ENCODE measurements around the gene GRID2. TPM values are rescaled to one million over a fixed set of nuclear protein-coding genes. Genes with fewer than 3 reads are reported as not detected.

The GRID2 gene
- total and polyA plus RNA-seq, 2 of the 13 experiments (the other 11 are each of a cell fraction or from before 2014, with no cell fraction given) = not detected

GRCh38 chr4:92317047-92317446, 13.3 kb downstream of the GRID2 start:
- intact Hi-C loops (cut with micrococcal nuclease; ENCODE audit: unreplicated experiment) = no loop called here
- H3K79me2 ChIP-seq (ENCODE audit: insufficient read depth, low read length) = no peaks in the 10 kb centered on the region
- DNase-seq (ENCODE audit: low spot score) (no peak), ATAC-seq (no peak), FAIRE-seq (no peak)
- no peak overlapping the region for H3K27ac ChIP-seq (ENCODE audit: extremely low read length, insufficient read depth, low read length)
- WGBS (ENCODE audit: low lambda C conversion rate) = 83% methylated on average over 1 of the region's 1 CpG
- ChIA-PET CTCF (ENCODE audit: low intra/inter-chr PET ratio, low total read pairs) (no interaction called here), POLR2A (no interaction called here)
- no peaks in the 10 kb centered on the region for H3K27me3 ChIP-seq (ENCODE audit: control insufficient read depth in 1 of 2, insufficient read depth in 2 of 2, low read length in 2 of 2)
- no peaks in the 10 kb centered on the region for H4K20me1 ChIP-seq (ENCODE audit: insufficient read depth, low read length)
- no peaks in the 10 kb centered on the region for H3K4me1 ChIP-seq (ENCODE audit: insufficient read depth, low read length)
- H3K9me3 ChIP-seq (ENCODE audit: low read length) = no peaks in the 10 kb centered on the region
- BruUV-seq (replicated peaks) = no TSS peak
- in situ Hi-C loops (cut with HindIII; ENCODE audit: extremely low pct_ligation_motif_present, low pct_unique_long_range_greater_than_20kb) = no loop called here
- no peaks in the 10 kb centered on the region for H3K36me3 ChIP-seq (replicated peaks in 1 of 2; ENCODE audit: control insufficient read depth in 1 of 2, insufficient read depth in 2 of 2, low read length in 2 of 2)
- H3K4me3 ChIP-seq (replicated peaks in 1 of 3; ENCODE audit: insufficient read depth in 1 of 3, low read depth in 2 of 3, low read length in 3 of 3) = no peak overlapping the region
- H3K4me2 ChIP-seq (ENCODE audit: low read depth, low read length) = no peak overlapping the region
- no peak overlapping the region for H2AFZ ChIP-seq (ENCODE audit: low read length)
- TF ChIP-seq GATAD1 (CRISPR knock-in tag; IDR thresholded peaks at IDR 0.05) = no peak
- no peak for TF ChIP-seq ZNF564 (CRISPR knock-in tag; IDR thresholded peaks at IDR 0.05)
- TF ChIP-seq ZHX2 (IDR thresholded peaks at IDR 0.05; ENCODE audit: low read depth) = no peak
- TF ChIP-seq ZHX2 (CRISPR knock-in tag; IDR thresholded peaks at IDR 0.05; ENCODE audit: borderline replicate concordance) = no peak
- no peak for TF ChIP-seq THYN1 (CRISPR knock-in tag; IDR thresholded peaks at IDR 0.05; ENCODE audit: borderline replicate concordance, low read depth)
- H3K9ac ChIP-seq (ENCODE audit: insufficient read depth, low read depth, low read length) = no peak overlapping the region

Measured in HepG2 (cell line).